Vagina (tissue), 2 donors: ENCODE measurements around the gene IRF6. TPM values are rescaled to one million over a fixed set of nuclear protein-coding genes. Genes with fewer than 3 reads are reported as not detected.

Source experiments
- DNase-seq, 2 donors: peaks; one replicate each; pipeline ENCODE4 v3.0.0-alpha.2; 2017; ENCODE audit errors: extremely low spot score in 2 of 2
- H3K27ac ChIP-seq: fragments of 200-600 bp; sonication (generic); one replicate; pipeline ENCODE4 v1.5.1; 2019
- H3K27me3 ChIP-seq: fragments of 200-600 bp; sonication (generic); one replicate; pipeline ENCODE4 v1.5.1; 2019
- H3K36me3 ChIP-seq, 2 donors: fragments of 200-600 bp; sonication (generic); one replicate each; pipeline ENCODE4 v1.5.1; 2017 to 2019
- H3K4me1 ChIP-seq: fragments of 200-600 bp; sonication (generic); one replicate; pipeline ENCODE4 v1.5.1; 2019
- H3K4me3 ChIP-seq, 2 donors: fragments of 200-600 bp; sonication (generic); 1 replicate in 1 of 2; 2 replicates in 1 of 2; pipeline ENCODE4 v1.5.1; 2016 to 2019
- H3K9me3 ChIP-seq: fragments of 200-600 bp; sonication (generic); one replicate; pipeline ENCODE4 v1.5.1; 2019
- CTCF ChIP-seq, 3 experiments: fragments of 450-650 bp in 2 of 3; fragments of 200-600 bp in 1 of 3; sonication (generic) in 1 of 3; IDR thresholded peaks; one replicate each; pipeline ENCODE4 v1.5.1; 2017 to 2019; ENCODE audit warnings: antibody characterized with exemption in 3 of 3, mild to moderate bottlenecking in 2 of 3, moderate library complexity in 2 of 3
- POLR2A ChIP-seq, 2 donors: fragments of 450-650 bp; IDR thresholded peaks; one replicate each; pipeline ENCODE4 v1.6.1; 2017; ENCODE audit warnings: antibody characterized with exemption in 2 of 2, mild to moderate bottlenecking in 2 of 2, moderate library complexity in 2 of 2
- POLR2AphosphoS5 ChIP-seq, 2 donors: sonication (generic); formaldehyde crosslinking; IDR thresholded peaks; one replicate each; pipeline ENCODE4 v1.9.0; 2017; ENCODE audit warnings: antibody characterized with exemption in 2 of 2, mild to moderate bottlenecking in 2 of 2, low read depth in 1 of 2; ENCODE audit not compliant: insufficient read depth in 1 of 2
- intact Hi-C: fragments of 100-400 bp; cut with DNase I; formaldehyde crosslinking; loops from one replicate; pipeline ENCODE4 v1.15.1; 2023
- total RNA-seq: library from RNA; depleted of rRNA; stranded (reverse); fragments of >200 nt; gene quantifications from one replicate; pipeline ENCODE4 v1.2.3, GENCODE V29; 2016

IRF6 gene
- total RNA-seq, 1 donor from 2014 or later: 83.5 TPM

GRCh38 chr1:209780268-209780667 is 25.7 kb downstream of the IRF6 start:
- Histone ChIP-seq H3K27me3 (no peaks in the 10 kb centered on the region), H3K36me3 (no peaks in the 10 kb centered on the region), H3K4me1 (peaks cover 15% of the 10 kb centered on the region), H3K27ac (no peak overlapping the region), H3K9me3 (no peaks in the 10 kb centered on the region), H3K4me3 (no peak overlapping the region)
- DNase-seq: no peak
- intact Hi-C loops: no loop called here
- TF ChIP-seq POLR2AphosphoS5 (IDR thresholded peaks at IDR 0.05; ENCODE audit: insufficient read depth in 1 of 2, low read depth in 1 of 2) (no peak), CTCF (IDR thresholded peaks at IDR 0.05) (no peak), POLR2A (IDR thresholded peaks at IDR 0.05) (no peak)

DNA sequence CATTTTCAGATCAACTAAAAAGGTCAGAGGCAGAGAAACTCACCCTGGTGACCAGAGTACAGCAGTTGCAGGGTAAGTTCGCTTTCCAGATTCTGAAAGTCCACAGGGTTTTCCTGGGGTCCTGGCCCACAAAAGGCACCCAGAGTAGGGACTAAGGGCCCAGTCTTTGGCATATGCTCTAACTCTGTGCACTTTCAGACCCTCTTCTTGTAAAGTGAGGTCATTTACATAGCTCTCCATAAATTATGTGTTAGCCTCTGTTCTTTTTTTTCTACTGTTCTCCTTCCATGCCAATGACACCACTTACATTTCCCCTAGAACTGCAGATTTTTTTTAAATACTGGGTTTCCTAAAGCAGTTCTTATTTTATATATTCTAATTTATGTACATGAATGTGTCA is 27.8 kb downstream of the IRF6 start:
- Histone ChIP-seq H3K27ac (no peak overlapping the region), H3K27me3 (no peaks in the 10 kb centered on the region), H3K36me3 (no peaks in the 10 kb centered on the region), H3K9me3 (no peaks in the 10 kb centered on the region), H3K4me1 (no peaks in the 10 kb centered on the region), H3K4me3 (no peak overlapping the region)
- DNase-seq: no peak
- TF ChIP-seq POLR2AphosphoS5 (IDR thresholded peaks at IDR 0.05; ENCODE audit: insufficient read depth in 1 of 2, low read depth in 1 of 2) (no peak), CTCF (IDR thresholded peaks at IDR 0.05) (no peak), POLR2A (IDR thresholded peaks at IDR 0.05) (no peak)
- intact Hi-C loops: no loop called here

GRCh38 chr1:209777587-209777986 is 28.4 kb downstream of the IRF6 start:
- intact Hi-C loops: no loop called here
- Histone ChIP-seq H3K27ac (no peak overlapping the region), H3K9me3 (no peaks in the 10 kb centered on the region), H3K27me3 (no peaks in the 10 kb centered on the region), H3K36me3 (no peaks in the 10 kb centered on the region), H3K4me3 (no peak overlapping the region), H3K4me1 (no peaks in the 10 kb centered on the region)
- TF ChIP-seq CTCF (IDR thresholded peaks at IDR 0.05) (no peak), POLR2A (IDR thresholded peaks at IDR 0.05) (no peak)
- no peak for DNase-seq

- Histone ChIP-seq H3K4me3 (no peak overlapping the region), H3K27me3 (no peaks in the 10 kb centered on the region)
- TF ChIP-seq POLR2A (IDR thresholded peaks at IDR 0.05) (no peak), CTCF (IDR thresholded peaks at IDR 0.05) (no peak), POLR2AphosphoS5 (IDR thresholded peaks at IDR 0.05; ENCODE audit: insufficient read depth in 1 of 2, low read depth in 1 of 2) (no peak)
Observed at GRCh38 chr1:209775678-209776077, 30.3 kb downstream of the IRF6 start.

GRCh38 chr1:209774592-209774991 is 31.4 kb downstream of the IRF6 start:
- Histone ChIP-seq H3K27ac (no peak overlapping the region), H3K4me1 (peaks cover 3% of the 10 kb centered on the region), H3K9me3 (no peaks in the 10 kb centered on the region), H3K36me3 (no peaks in the 10 kb centered on the region), H3K27me3 (no peaks in the 10 kb centered on the region), H3K4me3 (no peak overlapping the region)
- TF ChIP-seq CTCF (IDR thresholded peaks at IDR 0.05) (no peak), POLR2AphosphoS5 (IDR thresholded peaks at IDR 0.05; ENCODE audit: insufficient read depth in 1 of 2, low read depth in 1 of 2) (no peak), POLR2A (IDR thresholded peaks at IDR 0.05) (no peak)
- intact Hi-C loops: no loop called here
- DNase-seq: no peak

More at GRCh38 chr1:209775678-209776077, 30.3 kb downstream of the IRF6 start:
- no peak for DNase-seq
- Histone ChIP-seq H3K36me3 (no peaks in the 10 kb centered on the region), H3K9me3 (no peaks in the 10 kb centered on the region), H3K4me1 (no peaks in the 10 kb centered on the region), H3K27ac (no peak overlapping the region)
- intact Hi-C loops: no loop called here
